Measurements from ENCODE around the gene FCRL1. TPM values are rescaled to one million over a fixed set of nuclear protein-coding genes. Genes with fewer than 3 reads are reported as not detected.
A peak's percentile ranks its signal among the peaks of the same experiment; 100 is the strongest.

The FCRL1 gene
- total and polyA plus RNA-seq, 10 donors = 54.5 to 158 (median 89.7) TPM

DNA sequence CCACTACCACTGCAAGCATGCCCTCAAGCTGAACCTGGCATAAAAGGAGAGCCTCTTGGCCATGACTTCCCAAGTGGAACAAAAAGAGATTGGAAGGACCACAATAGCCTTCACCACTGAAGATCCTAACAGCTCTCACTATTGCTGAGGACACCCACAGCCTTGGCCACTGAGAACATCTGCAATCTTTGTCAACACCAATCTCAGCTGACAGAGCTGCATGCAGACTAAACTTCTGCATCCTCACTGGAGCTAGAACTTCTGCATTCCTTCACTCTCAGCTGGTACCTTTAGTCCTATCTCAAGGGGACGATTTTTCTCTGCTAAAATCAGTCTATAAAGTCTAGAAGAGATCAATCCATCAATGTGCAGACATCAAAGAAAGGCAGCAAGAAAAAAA is 34.7 kb downstream of the FCRL1 start:
- peaks cover 4 to 62% (median 40%) of the 10 kb centered on the region in 6 donors for H3K4me1 ChIP-seq
- WGBS, 5 donors = 4 to 27% (median 14%) methylated on average over 1 of the region's 1 CpG
- intact Hi-C loops (cut with DNase I; ENCODE audit: low total_unique reads) = no loop called here

DNA sequence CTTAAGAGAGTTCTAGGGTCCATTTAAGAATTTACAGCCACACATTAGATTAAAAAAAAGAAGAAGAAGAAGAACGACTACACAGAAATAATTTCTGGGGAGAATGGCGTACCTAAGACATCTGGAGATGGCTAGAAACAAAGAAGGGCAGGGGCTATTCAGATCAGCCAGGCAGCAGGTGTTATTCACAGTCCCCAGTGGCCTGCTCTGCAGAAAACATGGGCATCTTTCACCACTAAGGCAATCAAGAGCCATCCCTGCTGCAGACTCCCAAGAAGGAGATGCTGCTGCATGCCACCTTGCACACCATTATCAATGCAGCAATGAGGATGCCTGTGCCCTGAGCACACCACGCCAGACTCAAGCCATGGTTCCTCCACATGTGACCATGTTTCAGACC is 35.1 kb downstream of the FCRL1 start:
- Histone ChIP-seq H3K4me1 (peaks cover 4 to 67% (median 40%) of the 10 kb centered on the region in 6 donors), H3K27me3 (replicated peaks in 1 of 7) (no peaks in the 10 kb centered on the region), H3K4me3 (no peak overlapping the region), H3K27ac (peak overlapping the region in 3 of 8 donors; percentile 14 to 38 (median 34)), H3K36me3 (no peaks in the 10 kb centered on the region), H3K9me3 (peaks cover 0 to 3% (median 0%) of the 10 kb centered on the region in 8 donors)
- DNase-seq = no peak
- 67 to 78% (median 72%) methylated on average over 3 of the region's 3 CpGs for WGBS, 5 donors
- intact Hi-C loops (cut with DNase I; ENCODE audit: low total_unique reads) = no loop called here
- TF ChIP-seq POLR2AphosphoS5 (IDR thresholded peaks at IDR 0.05) (no peak), POLR2A (IDR thresholded peaks at IDR 0.05) (no peak)

More for the DNA sequence above, 34.7 kb downstream of the FCRL1 start:
- no peaks in the 10 kb centered on the region for H3K27me3 ChIP-seq (replicated peaks in 1 of 7)
- peaks cover 0 to 3% (median 0%) of the 10 kb centered on the region in 8 donors for H3K9me3 ChIP-seq
- H3K27ac ChIP-seq = peak overlapping the region in 3 of 8 donors; percentile 14 to 38 (median 34)
- no peak for DNase-seq
- no peak overlapping the region for H3K4me3 ChIP-seq
- TF ChIP-seq POLR2A (IDR thresholded peaks at IDR 0.05) (no peak), POLR2AphosphoS5 (IDR thresholded peaks at IDR 0.05) (no peak)
- TF ChIP-seq, protein P1, sequence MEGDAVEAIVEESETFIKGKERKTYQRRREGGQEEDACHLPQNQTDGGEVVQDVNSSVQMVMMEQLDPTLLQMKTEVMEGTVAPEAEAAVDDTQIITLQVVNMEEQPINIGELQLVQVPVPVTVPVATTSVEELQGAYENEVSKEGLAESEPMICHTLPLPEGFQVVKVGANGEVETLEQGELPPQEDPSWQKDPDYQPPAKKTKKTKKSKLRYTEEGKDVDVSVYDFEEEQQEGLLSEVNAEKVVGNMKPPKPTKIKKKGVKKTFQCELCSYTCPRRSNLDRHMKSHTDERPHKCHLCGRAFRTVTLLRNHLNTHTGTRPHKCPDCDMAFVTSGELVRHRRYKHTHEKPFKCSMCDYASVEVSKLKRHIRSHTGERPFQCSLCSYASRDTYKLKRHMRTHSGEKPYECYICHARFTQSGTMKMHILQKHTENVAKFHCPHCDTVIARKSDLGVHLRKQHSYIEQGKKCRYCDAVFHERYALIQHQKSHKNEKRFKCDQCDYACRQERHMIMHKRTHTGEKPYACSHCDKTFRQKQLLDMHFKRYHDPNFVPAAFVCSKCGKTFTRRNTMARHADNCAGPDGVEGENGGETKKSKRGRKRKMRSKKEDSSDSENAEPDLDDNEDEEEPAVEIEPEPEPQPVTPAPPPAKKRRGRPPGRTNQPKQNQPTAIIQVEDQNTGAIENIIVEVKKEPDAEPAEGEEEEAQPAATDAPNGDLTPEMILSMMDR (IDR thresholded peaks at IDR 0.05 in 8 of 11, conservative IDR thresholded peaks at IDR 0.05 in 3 of 11) = no peak
- no peaks in the 10 kb centered on the region for H3K36me3 ChIP-seq

DNA sequence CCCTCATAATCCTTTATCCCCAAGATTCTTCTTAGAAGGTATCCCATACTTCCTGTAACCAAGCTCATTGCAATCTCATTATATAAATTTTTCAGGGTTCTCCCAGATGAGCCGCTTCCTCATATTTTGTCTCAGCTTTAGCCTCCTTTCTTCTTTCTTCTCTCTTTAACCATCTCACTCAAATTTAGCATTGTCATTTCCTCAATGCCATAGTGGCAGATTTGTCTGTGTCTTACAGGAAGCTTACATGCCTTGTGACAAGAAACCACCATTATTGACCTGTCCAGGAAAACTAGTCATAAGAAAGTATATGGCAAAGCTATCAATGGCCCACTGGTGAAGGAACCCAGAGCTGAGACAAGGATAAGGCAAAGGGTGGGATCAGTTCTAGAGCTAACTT is 37.0 kb downstream of the FCRL1 start:
- DNase-seq = no peak
- peak overlapping the region in 7 of 8 donors; percentile 9 to 58 (median 38) for H3K27ac ChIP-seq
- 38 to 59% (median 44%) methylated on average over 1 of the region's 1 CpG for WGBS, 5 donors
- H3K4me1 ChIP-seq = peaks cover 4 to 79% (median 40%) of the 10 kb centered on the region in 6 donors
- TF ChIP-seq POLR2A (IDR thresholded peaks at IDR 0.05) (no peak), POLR2AphosphoS5 (IDR thresholded peaks at IDR 0.05) (no peak)
- TF ChIP-seq, protein P1 (IDR thresholded peaks at IDR 0.05 in 8 of 11, conservative IDR thresholded peaks at IDR 0.05 in 3 of 11) = no peak
- no peaks in the 10 kb centered on the region for H3K27me3 ChIP-seq (replicated peaks in 1 of 7)
- intact Hi-C loops (cut with DNase I; ENCODE audit: low total_unique reads) = no loop called here
- no peak overlapping the region for H3K4me3 ChIP-seq
- peaks cover 0 to 3% (median 0%) of the 10 kb centered on the region in 8 donors for H3K9me3 ChIP-seq
- H3K36me3 ChIP-seq = no peaks in the 10 kb centered on the region

DNA sequence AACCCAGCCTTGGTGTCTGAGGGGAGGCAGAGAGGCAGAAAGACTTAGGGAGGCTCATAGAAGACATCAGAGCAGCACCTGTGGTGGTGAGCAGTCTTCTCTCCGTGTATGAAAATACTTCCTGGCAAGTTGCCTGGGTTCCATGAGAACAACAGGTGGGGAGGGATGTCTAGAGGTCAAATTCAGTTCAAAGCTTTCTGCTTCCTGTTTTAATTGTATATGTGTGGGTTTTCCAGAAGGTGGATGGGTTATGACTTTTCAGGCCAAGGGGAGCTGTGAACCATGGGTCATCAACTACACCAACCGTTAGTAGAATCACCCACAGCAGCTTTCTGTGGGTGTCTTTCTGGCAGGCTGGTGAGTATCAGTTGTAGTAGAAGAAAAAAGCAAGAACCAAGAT is 38.9 kb downstream of the FCRL1 start:
- Histone ChIP-seq H3K4me3 (no peak overlapping the region), H3K27ac (peak overlapping the region in 5 of 8 donors; percentile 8 to 58 (median 34)), H3K36me3 (no peaks in the 10 kb centered on the region), H3K4me1 (peaks cover 4 to 89% (median 47%) of the 10 kb centered on the region in 6 donors), H3K27me3 (replicated peaks in 1 of 7) (no peaks in the 10 kb centered on the region), H3K9me3 (no peaks in the 10 kb centered on the region)
- WGBS, 5 donors = 17 to 34% (median 27%) methylated on average over 2 of the region's 2 CpGs
- TF ChIP-seq, protein P1 (IDR thresholded peaks at IDR 0.05 in 8 of 11, conservative IDR thresholded peaks at IDR 0.05 in 3 of 11) = no peak
- no peak for TF ChIP-seq POLR2A (IDR thresholded peaks at IDR 0.05)
- no peak for TF ChIP-seq POLR2AphosphoS5 (IDR thresholded peaks at IDR 0.05)
- intact Hi-C loops (cut with DNase I; ENCODE audit: low total_unique reads) = no loop called here
- no peak for DNase-seq

All from spleen (tissue), 11 donors.